GM12878 (cell line): ENCODE measurements around the gene SYCE1L. TPM values are rescaled to one million over a fixed set of nuclear protein-coding genes. Genes with fewer than 3 reads are reported as not detected.

ENCODE experiments used
- ATAC-seq: fragments of 200-7000 bp; cut with Tn5 transposase; 3 replicates; pipeline ENCODE4 v1.9.1; 2020; ENCODE audit warnings: mild to moderate bottlenecking, moderate library complexity
- BruUV-seq: library from RNA; stranded (reverse); fragments of 400-500 nt; replicated peaks from 2 replicates; lab custom pipeline; 2021; lab: Mats Ljungman, UMichigan
- CTCF ChIA-PET: fragments of 300-600 bp; sonication (Branson Sonifier 250); formaldehyde crosslinking; extraction: SDS; loops from one replicate; lab custom pipeline; 2021; ENCODE audit warnings: inconsistent platforms; lab: Yijun Ruan, JAX
- POLR2A ChIA-PET: fragments of 350-600 bp; formaldehyde crosslinking; extraction: SDS; loops from one replicate; lab custom pipeline; 2021; ENCODE audit warnings: inconsistent platforms; lab: Charles Lee
- RAD21 ChIA-PET: fragments of 300-600 bp; sonication (Branson Sonifier 250); formaldehyde crosslinking; loops from one replicate; lab custom pipeline; 2023; ENCODE audit warnings: antibody characterized with exemption; ENCODE audit not compliant: unreplicated experiment; lab: Charles Lee
- SMC1A ChIA-PET: fragments of 300-600 bp; sonication (Branson Sonifier 250); formaldehyde crosslinking; loops from one replicate; lab custom pipeline; 2023; ENCODE audit not compliant: unreplicated experiment, uncharacterized antibody; lab: Charles Lee
- DNase-seq: peaks from one replicate; pipeline ENCODE4 v3.0.0-alpha.2; 2011; ENCODE audit warnings: low read depth, low spot score
- FAIRE-seq: peaks from 3 replicates; lab custom pipeline; 2011; peaks lifted over from hg19 to GRCh38; lab: Jason Lieb, UNC
- H2AFZ ChIP-seq: 2 replicates; pipeline ENCODE4 v1.6.0; 2011; ENCODE audit warnings: low read depth, low read length, control low read depth; ENCODE audit not compliant: control insufficient read depth
- H3K27ac ChIP-seq: 2 replicates; pipeline ENCODE4 v1.5.1; 2011; ENCODE audit warnings: control low read depth; ENCODE audit not compliant: control insufficient read depth, insufficient read depth
- H3K27me3 ChIP-seq, 2 experiments: replicated peaks in 1 of 2; 2 replicates each; pipeline versions ENCODE4 v1.6.0 to v1.6.1; 2011; ENCODE audit warnings: low read length in 1 of 2; ENCODE audit not compliant: control insufficient read depth in 2 of 2, insufficient read depth in 2 of 2
- H3K36me3 ChIP-seq, 2 experiments: 2 replicates each; pipeline ENCODE4 v1.5.1; 2011; ENCODE audit warnings: low read length in 1 of 2; ENCODE audit not compliant: control insufficient read depth in 2 of 2, insufficient read depth in 2 of 2
- H3K4me1 ChIP-seq: 2 replicates; pipeline ENCODE4 v1.6.1; 2011; ENCODE audit warnings: mild to moderate bottlenecking, low read length, moderate library complexity, mixed read lengths; ENCODE audit not compliant: control insufficient read depth, insufficient read depth
- H3K4me2 ChIP-seq: 2 replicates; pipeline ENCODE4 v1.6.0; 2011; ENCODE audit warnings: control low read depth; ENCODE audit not compliant: control insufficient read depth, insufficient read depth
- H3K4me3 ChIP-seq: fragments of 200-600 bp; sonication (generic); 2 replicates; pipeline ENCODE4 v1.5.1; 2016
- H3K79me2 ChIP-seq: 2 replicates; pipeline ENCODE4 v1.6.0; 2011; ENCODE audit warnings: low read length; ENCODE audit not compliant: control insufficient read depth, insufficient read depth
- H3K9ac ChIP-seq: 2 replicates; pipeline ENCODE4 v1.8.0; 2011; ENCODE audit warnings: low read length, control low read depth, mixed read lengths; ENCODE audit not compliant: control insufficient read depth, insufficient read depth
- H3K9me3 ChIP-seq: replicated peaks from 3 replicates; pipeline ENCODE4 v1.5.1; 2011; ENCODE audit warnings: mild to moderate bottlenecking, low read length; ENCODE audit not compliant: control insufficient read depth, insufficient read depth
- H4K20me1 ChIP-seq: 2 replicates; pipeline ENCODE4 v1.6.0; 2011; ENCODE audit not compliant: control insufficient read depth, insufficient read depth
- FOS ChIP-seq: IDR thresholded peaks from 3 replicates; pipeline ENCODE4 v1.6.1; 2011; ENCODE audit warnings: borderline replicate concordance; ENCODE audit not compliant: insufficient read length; ENCODE audit errors: extremely low read depth
- RAD21 ChIP-seq: IDR thresholded peaks from 2 replicates; pipeline ENCODE4 v1.6.1; 2011; ENCODE audit warnings: mild to moderate bottlenecking, low read depth, low read length, moderate library complexity; ENCODE audit not compliant: insufficient read depth
- SUZ12 ChIP-seq: fragments of 200-600 bp; sonication (generic); IDR thresholded peaks from one replicate; pipeline ENCODE4 v1.6.1; 2018; ENCODE audit warnings: antibody characterized with exemption, mild to moderate bottlenecking; ENCODE audit not compliant: unreplicated experiment
- WGBS: methylation state at CpG from one replicate; pipeline ENCODE4 v1.1.6; 2016; ENCODE audit warnings: low lambda C conversion rate; ENCODE audit not compliant: insufficient replicate concordance, insufficient coverage; ENCODE audit errors: missing lambda C conversion rate; 5-methylcytosine and 5-hydroxymethylcytosine counted together
- in situ Hi-C: fragments of 300-500 bp; cut with MboI; formaldehyde crosslinking; loops from 9 replicates; pipeline ENCODE4 v1.14.3; 2018; ENCODE audit warnings: mixed read lengths
- intact Hi-C: fragments of 100-400 bp; cut with micrococcal nuclease; formaldehyde crosslinking; loops from one replicate; pipeline ENCODE4 v1.14.2; 2022; ENCODE audit not compliant: unreplicated experiment
- polyA plus RNA-seq, 11 experiments: library from polyadenylated mRNA; depleted of rRNA in 4 of 11; unstranded in 6 of 11; stranded (reverse) in 5 of 11; fragments of >200 nt; fragmentation: Nextera tagmentation in 4 of 11; fragmentation: Illumina TruSeq in 1 of 11; extraction: Ambion mirVana in 4 of 11; extraction: Trizol in 1 of 11; gene quantifications; 1 replicate in 1 of 11; 2 replicates in 10 of 11; pipeline versions ENCODE4 v1.2.1 to v1.2.3, GENCODE V29; 2011 to 2016; ENCODE audit warnings: inconsistent platforms in 2 of 11, missing spikeins in 2 of 11, low read depth in 1 of 11
- total RNA-seq, 4 experiments: library from RNA; depleted of rRNA in 3 of 4; stranded (reverse); fragments of >200 nt in 3 of 4; fragmentation: Illumina TruSeq in 1 of 4; extraction: Trizol in 1 of 4; gene quantifications; 2 replicates each; pipeline versions ENCODE4 v1.2.1 to v1.2.3, GENCODE V29; 2013 to 2021
- TF ChIP-seq, protein P1 (sequence below): IDR thresholded peaks from 2 replicates; pipeline ENCODE4 v1.6.1; 2011; ENCODE audit warnings: mild to moderate bottlenecking, low read depth, low read length, moderate library complexity; ENCODE audit not compliant: insufficient replicate concordance
- TF ChIP-seq, protein P2 (sequence below), 3 experiments: IDR thresholded peaks in 2 of 3; conservative IDR thresholded peaks in 1 of 3; 2 replicates each; pipeline ENCODE4 v1.5.1; 2011; ENCODE audit warnings: low read depth in 3 of 3, low read length in 3 of 3, mild to moderate bottlenecking in 3 of 3, control low read depth in 2 of 3, moderate library complexity in 2 of 3, inconsistent platforms in 1 of 3, mixed read lengths in 1 of 3; ENCODE audit not compliant: control insufficient read depth in 2 of 3, insufficient read depth in 1 of 3; ENCODE audit errors: extremely low read depth in 1 of 3

SYCE1L gene
- total and polyA plus RNA-seq, 10 of the 15 experiments (the other 5 are each of a cell fraction or from before 2014, with no cell fraction given), result 0.35 to 4.6 (median 0.91) TPM; not detected in 5

DNA sequence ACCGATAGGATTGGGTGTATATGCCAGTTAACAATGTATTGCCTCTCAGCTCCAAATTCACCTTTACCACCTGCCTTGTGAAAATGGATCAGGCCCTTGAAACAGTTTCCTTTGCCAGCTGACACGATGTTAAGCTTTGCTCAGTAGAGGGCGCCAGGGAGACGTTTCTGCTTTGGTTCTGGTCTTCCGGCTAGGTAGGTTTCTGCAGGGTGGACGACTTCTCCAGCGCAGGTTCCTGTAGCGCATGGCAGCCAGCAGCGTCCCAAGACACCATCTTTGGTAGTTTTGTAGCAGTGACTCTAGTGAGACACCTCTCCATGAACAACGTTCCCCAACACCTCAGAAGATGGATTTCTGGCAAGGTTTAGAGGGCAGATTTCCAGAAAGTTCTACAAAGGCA lies 24.0 kb downstream of the SYCE1L start:
- ChIA-PET CTCF (interaction anchor here (1.0 to 1.3 kb wide), 3 partner anchors 8 to 361 kb away, joined by 3 to 4 read pairs (median 3); no protein-coding TSS in a partner anchor), POLR2A (no interaction called here), SMC1A (no interaction called here), RAD21 (no interaction called here)
- FAIRE-seq, result no peak
- H3K36me3 ChIP-seq, result no peaks in the 10 kb centered on the region
- H3K79me2 ChIP-seq, result no peaks in the 10 kb centered on the region
- no peaks in the 10 kb centered on the region for H3K4me1 ChIP-seq
- no peaks in the 10 kb centered on the region for H4K20me1 ChIP-seq
- BruUV-seq, result no TSS peak
- WGBS, result 42% methylated on average over 10 of the region's 10 CpGs
- H2AFZ ChIP-seq, result no peak overlapping the region
- intact Hi-C loops (no loop called here), in situ Hi-C loops (no loop called here)
- no peak for ATAC-seq
- 0 out of 2 replicates have a peak, but pooled peaks have one; percentile 8 for TF ChIP-seq RAD21
- TF ChIP-seq, protein P1, sequence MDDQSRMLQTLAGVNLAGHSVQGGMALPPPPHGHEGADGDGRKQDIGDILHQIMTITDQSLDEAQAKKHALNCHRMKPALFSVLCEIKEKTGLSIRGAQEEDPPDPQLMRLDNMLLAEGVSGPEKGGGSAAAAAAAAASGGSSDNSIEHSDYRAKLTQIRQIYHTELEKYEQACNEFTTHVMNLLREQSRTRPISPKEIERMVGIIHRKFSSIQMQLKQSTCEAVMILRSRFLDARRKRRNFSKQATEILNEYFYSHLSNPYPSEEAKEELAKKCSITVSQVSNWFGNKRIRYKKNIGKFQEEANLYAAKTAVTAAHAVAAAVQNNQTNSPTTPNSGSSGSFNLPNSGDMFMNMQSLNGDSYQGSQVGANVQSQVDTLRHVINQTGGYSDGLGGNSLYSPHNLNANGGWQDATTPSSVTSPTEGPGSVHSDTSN, result no peak
- TF ChIP-seq, protein P2, sequence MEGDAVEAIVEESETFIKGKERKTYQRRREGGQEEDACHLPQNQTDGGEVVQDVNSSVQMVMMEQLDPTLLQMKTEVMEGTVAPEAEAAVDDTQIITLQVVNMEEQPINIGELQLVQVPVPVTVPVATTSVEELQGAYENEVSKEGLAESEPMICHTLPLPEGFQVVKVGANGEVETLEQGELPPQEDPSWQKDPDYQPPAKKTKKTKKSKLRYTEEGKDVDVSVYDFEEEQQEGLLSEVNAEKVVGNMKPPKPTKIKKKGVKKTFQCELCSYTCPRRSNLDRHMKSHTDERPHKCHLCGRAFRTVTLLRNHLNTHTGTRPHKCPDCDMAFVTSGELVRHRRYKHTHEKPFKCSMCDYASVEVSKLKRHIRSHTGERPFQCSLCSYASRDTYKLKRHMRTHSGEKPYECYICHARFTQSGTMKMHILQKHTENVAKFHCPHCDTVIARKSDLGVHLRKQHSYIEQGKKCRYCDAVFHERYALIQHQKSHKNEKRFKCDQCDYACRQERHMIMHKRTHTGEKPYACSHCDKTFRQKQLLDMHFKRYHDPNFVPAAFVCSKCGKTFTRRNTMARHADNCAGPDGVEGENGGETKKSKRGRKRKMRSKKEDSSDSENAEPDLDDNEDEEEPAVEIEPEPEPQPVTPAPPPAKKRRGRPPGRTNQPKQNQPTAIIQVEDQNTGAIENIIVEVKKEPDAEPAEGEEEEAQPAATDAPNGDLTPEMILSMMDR (IDR thresholded peaks at IDR 0.05 in 2 of 3, conservative IDR thresholded peaks at IDR 0.05 in 1 of 3; ENCODE audit: control insufficient read depth in 2 of 3, extremely low read depth in 1 of 3, insufficient read depth in 1 of 3, low read depth in 3 of 3, low read length in 3 of 3), result peak in 2 of 3 experiments; percentile 37 to 61; a peak in 3 of 6 replicates
- TF ChIP-seq SUZ12, result no peak
- TF ChIP-seq FOS, result no peak
- no peak overlapping the region for H3K27ac ChIP-seq
- H3K9ac ChIP-seq, result no peak overlapping the region
- H3K4me2 ChIP-seq, result no peak overlapping the region
- no peak for DNase-seq
- no peaks in the 10 kb centered on the region for H3K27me3 ChIP-seq
- no peak overlapping the region for H3K4me3 ChIP-seq
- H3K9me3 ChIP-seq, result no peaks in the 10 kb centered on the region
